NCI-H524 (cell line): ENCODE results near the gene TRABD2A.
A peak's percentile ranks its signal among the peaks of the same experiment; 100 is the strongest.
"Not testable (repeated sequence)": the region's sequence is repeated elsewhere in the genome, so short reads cannot be mapped to it uniquely, and the experiment has no call there.

Experiments used
- DNase-seq, 2 experiments: peaks; one replicate each; lab custom pipeline; 2025; lab: John Stamatoyannopoulos, UW

Gene TRABD2A, protein sequence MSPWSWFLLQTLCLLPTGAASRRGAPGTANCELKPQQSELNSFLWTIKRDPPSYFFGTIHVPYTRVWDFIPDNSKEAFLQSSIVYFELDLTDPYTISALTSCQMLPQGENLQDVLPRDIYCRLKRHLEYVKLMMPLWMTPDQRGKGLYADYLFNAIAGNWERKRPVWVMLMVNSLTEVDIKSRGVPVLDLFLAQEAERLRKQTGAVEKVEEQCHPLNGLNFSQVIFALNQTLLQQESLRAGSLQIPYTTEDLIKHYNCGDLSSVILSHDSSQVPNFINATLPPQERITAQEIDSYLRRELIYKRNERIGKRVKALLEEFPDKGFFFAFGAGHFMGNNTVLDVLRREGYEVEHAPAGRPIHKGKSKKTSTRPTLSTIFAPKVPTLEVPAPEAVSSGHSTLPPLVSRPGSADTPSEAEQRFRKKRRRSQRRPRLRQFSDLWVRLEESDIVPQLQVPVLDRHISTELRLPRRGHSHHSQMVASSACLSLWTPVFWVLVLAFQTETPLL

GRCh38 chr2:84880645-84881521, at the start of gene TRABD2A:
TRABD2A (minus strand) TSS chr2:84881084; CDS start chr2:84881039, 45 bp downstream.
- DNase-seq, result peak in 1 of 2 experiments; percentile 15

DNA sequence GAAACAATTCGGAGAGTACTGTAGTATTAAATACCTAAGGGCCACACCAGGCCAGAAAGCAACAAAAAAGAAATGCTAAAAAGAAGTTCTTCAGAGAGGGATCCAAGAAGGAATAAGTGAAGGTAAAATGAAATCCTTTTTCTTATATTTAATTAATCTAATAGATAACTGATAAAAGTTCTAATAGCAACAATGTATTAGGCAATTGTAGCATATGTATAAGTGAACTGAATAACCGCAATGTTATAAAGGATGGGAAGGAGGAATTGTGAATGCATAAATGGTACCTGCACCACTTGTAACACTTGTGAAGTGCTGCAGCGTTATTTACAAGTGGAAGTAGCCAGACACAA, 46.4 kb upstream of the TRABD2A start:
- DNase-seq, result no peak

GRCh38 chr2:84925724-84926376, 45.0 kb upstream of the TRABD2A start:
- DNase-seq, result peak; percentile 91 to 95

DNA sequence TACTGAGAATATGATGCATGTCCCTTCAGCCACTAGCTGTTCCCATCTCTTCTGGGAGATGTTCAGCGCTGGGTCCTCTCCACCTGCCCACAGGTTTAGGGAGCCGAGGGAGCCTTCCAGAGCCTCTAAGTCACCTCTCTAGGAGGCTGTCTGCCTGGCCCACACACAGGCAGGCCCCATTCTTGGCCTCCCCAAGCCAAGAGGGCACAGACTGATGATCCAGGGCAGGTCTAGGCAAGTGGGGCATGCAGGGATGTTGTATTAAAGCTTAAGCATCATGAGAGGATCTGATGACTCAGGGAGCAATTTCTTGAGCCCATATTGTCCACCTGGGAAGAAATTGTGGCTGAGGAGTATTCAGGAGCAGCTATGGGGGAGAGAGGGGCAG, 44.4 kb upstream of the TRABD2A start:
- DNase-seq, result no peak

GRCh38 chr2:84924173-84925106, 43.6 kb upstream of the TRABD2A start:
- no peak for DNase-seq

DNA sequence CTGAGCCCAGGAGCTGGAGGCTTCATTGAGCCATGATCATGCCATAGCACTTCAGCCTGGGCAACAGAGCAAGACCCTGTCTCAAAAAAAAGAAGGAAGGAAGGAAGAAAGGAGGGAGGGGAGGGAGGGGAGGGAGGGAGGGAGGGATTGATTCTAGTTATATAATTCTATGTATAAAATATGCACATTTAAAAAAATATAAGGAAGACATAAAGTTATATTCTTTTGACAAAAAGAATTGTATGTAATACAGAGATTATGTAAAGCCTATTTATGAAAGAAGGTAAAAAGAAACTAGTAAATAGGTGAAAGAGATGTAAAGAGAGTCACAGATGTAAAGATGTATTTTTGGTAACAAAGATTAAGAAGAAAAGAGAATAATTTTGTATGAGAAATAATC, 42.1 kb upstream of the TRABD2A start:
- no peak for DNase-seq

DNA sequence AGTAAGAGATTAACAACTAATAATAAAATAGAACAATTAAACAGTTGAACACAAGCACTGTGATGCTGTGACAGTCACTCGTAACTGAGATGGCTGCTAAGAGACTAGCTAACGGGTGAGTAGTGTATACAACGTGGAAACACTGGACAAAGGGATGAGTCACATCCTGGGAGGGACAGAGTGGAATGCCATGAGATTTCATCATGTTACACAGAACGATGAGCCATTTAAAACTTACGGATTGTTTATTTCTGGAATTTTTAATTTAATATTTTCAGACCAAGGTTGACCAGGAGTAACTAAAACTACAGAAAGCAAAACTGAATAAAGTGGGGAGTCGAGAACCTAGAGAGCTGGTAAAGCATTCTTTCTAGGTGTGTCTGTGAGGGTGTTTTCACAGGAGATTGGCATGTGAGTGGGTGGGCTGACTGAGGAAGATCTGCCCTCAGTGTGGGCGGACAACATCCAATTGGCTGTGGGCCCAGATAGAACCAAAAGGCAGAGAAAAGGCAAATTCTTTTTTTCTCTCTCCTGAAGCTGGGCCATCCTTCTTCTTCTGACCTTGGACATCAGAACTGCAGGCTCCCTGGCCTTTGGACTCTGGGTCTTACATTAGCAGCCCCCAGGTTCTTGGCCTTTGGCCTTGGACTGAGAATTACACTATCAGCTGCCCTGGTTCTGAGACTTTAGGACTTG, 39.1 kb upstream of the TRABD2A start:
- DNase-seq, result no peak

DNA sequence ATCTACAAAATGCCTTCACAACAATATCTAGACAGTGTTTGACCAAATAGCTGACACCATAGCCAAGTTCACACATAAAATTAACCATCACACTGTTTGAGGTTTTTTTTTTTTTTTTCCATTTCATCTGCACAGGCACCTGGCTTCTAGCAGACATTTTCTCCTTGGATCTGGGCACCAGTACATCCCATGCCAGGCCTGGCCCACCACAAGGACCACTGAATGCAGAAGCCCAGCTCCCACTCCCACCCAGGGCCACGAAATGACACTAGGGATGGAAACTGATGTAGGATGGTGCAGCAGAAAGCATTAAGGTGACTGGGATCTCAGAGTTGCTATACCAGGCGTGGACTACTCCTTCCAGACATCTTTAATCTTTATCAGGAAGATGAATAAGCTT, 37.5 kb upstream of the TRABD2A start:
- no peak for DNase-seq

GRCh38 chr2:84917821-84918220, 36.9 kb upstream of the TRABD2A start:
- DNase-seq, result not testable (repeated sequence)

DNA sequence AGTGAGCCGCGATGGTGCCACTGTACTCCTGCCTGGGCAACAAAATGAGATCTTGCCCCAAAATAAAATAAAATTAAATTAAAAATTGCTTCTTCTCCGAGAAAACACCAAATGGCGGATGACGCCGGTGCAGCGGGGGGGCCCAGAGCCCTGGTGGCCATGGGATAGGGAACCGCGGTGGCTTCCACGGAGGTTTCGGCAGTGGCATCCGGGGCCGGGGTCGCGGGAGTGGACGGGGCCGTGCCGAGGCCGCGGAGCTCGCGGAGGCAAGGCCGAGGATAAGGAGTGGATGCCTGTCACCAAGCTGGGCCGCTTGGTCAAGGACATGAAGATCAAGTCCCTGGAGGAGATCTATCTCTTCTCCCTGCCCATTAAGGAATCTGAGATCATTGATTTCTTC, 34.8 kb upstream of the TRABD2A start:
- DNase-seq, result not testable (repeated sequence)

- DNase-seq, result no peak
Observed at GRCh38 chr2:84914334-84914733, 33.5 kb upstream of the TRABD2A start.

DNA sequence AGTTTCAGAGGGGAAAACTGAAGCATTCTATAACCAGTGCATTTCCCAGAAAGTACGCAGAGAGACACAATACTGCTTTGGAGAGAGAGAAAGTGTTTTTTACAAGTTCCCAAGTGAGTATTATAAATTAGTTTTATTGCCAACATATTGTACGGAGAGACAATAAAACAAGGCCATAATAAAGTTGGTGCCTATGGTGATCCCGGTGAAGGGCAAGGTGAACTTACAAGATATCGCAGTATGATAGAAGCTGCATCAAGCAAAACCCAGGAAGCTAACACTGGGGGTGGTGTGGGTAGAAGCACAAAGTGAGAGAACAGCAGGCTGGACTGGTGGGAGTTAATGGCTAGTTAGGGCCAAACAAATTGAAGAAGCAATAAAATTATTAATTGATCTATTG, 32.1 kb upstream of the TRABD2A start:
- DNase-seq, result no peak

DNA sequence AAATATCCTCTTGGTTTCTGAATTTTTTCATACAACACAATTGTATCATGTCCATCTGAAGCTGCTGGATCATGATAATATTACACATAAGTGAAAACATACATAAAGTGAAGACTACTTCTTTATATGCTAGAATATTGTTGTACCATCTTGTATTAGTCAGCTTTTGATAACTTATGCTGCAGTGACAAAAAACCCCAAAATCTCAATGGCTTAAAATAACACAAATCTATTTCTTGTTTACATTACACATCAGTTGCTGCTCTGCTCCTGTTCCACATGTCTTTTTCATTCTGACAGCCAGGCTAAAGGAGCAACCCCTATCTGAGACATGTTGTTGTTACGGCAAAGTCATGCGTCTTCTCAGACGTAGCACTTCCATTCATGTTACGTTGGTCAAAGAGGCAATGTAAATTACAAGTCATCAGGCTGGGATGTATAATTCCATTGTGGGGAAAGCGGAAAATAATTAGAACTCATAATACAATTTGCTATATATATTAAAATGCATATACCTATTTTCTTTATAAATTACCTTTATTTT, 30.3 kb upstream of the TRABD2A start:
- DNase-seq, result no peak

GRCh38 chr2:84908948-84909713, 28.2 kb upstream of the TRABD2A start:
- no peak for DNase-seq

DNA sequence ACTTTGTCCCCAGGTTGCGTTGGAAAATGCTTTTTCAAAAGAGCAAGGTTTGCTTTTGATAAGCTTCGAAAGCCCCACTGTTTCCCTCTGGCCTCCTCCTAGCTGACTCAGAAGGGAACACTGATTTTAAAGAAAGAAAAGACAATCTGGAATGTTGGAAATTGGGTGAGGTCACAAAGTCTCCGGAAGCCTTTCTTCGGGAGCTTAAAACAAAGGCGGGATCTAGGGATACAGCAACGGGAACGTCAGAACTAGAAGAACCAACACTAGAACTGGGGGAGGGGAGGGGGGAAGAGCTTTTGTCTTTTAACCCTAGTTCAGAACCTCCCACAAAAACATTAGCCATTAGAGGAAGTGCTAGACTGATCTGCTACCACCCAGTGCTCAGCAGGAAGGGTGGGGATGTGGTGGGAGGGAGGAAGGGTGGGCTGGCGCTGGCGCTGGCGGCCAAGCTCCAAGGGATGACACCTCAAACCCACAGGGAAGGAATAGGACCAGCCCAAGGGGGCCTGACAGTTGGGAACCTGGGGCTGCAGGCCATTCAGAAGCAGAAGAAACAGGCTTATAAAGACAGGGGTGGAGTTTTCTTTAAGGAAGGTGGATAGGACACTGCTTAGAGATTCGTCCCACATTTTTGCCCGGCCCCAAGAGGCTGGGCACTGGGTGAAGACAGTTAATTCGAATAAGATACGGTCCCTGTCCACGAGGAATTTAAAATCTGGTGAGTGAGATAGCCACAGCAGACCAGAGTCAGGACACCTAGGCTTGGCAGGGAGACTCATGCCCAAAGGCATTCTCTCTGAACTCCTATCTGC, 26.2 kb upstream of the TRABD2A start:
- no peak for DNase-seq

DNA sequence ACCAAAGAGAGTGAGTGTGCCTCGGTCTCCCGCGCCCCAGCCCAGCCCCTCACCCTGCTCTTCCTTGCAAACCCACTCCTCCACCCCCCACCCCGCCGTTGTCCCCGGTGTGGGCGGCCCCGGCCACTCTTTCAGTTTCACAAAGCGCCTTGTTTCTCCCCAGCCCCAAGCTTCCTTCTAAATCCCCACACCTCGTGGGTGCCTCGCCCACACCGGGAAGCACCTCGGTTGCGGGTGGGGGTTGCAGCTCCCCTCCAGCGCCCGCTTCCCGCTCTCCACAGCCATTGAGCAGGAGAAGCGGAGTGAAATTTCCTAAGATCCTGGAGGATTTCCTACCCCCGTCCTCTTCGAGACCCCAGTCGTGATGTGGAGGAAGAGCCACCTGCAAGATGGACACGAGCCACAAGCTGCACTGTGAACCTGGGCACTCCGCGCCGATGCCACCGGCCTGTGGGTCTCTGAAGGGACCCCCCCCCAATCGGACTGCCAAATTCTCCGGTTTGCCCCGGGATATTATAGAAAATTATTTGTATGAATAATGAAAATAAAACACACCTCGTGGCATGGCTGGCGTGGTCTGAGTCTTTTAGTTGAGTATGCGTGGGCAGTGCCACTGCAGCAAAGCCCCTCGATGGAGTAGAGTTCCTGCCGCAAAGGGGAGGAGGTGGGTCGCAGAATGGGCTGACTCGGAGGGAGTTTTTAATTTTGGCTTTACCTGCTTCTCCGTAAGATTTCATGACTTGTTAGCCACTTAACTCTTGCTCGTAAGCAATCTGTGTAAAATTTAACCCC, 25.4 kb upstream of the TRABD2A start:
- peak in 1 of 2 experiments; percentile 14 for DNase-seq

DNA sequence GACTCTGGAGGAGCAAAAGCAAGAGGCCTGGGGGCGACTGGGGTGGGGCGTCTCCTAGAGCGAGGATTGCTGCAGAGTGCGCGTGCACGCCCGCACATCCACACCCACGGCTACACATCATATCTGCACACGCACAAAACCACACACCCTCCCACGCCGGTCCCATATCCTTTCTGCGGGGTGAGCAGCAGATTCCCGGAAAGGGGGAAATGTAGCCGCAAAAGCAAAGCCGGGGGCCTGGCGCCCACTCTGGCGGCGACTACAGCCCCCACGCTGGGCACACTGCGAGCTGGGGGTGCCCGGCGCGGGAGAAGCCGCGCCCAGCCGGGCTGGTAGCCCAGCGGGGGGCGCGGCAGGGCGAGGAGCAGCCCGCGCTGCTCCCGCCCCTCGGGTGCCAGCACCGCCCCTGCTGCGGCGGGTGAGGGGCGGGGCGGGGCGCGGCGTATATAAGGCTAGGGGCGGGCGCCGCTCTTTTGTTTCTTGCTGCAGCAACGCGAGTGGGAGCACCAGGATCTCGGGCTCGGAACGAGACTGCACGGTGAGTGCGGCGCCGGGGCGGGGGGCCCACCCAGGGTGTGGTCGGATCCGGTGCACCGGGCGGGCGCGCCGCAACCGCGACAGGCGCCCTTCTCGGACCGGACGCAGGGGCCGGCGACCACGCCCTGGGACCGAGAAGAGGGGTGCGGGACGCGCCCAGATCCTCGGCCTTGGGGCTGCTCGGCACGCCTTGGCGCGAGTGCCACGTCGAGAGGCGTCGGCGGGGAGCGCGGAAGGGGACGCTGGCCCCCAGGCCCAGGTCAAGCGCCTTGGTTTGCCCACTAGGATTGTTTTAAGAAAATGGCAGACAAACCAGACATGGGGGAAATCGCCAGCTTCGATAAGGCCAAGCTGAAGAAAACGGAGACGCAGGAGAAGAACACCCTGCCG, 24.6 kb upstream of the TRABD2A start, which contains the start of gene TMSB10:
TMSB10 (plus strand) TSS at position 476 of the 927 bp plus-strand sequence.
- peak; percentile 47 to 79 for DNase-seq
